ENCODE measurements around the gene SLA2. TPM values are rescaled to one million over a fixed set of nuclear protein-coding genes. Genes with fewer than 3 reads are reported as not detected.
"Not testable (repeated sequence)": the region's sequence is repeated elsewhere in the genome, so short reads cannot be mapped to it uniquely, and the experiment has no call there.

Gene SLA2
- polyA plus RNA-seq, 1 donor from 2014 or later = 0.33 TPM

- Histone ChIP-seq H3K9me3 (ENCODE audit: low read length) (no peaks in the 10 kb centered on the region), H3K27ac (ENCODE audit: low read length) (no peak overlapping the region), H3K27me3 (ENCODE audit: insufficient read depth, low read depth, low read length) (no peaks in the 10 kb centered on the region), H3K4me3 (ENCODE audit: low read length) (peak overlapping the region; percentile 58), H3K4me2 (ENCODE audit: low read length) (no peak overlapping the region), H4K20me1 (ENCODE audit: insufficient read depth) (no peaks in the 10 kb centered on the region), H3K79me2 (replicated peaks; ENCODE audit: insufficient read depth, low read length) (no peaks in the 10 kb centered on the region), H3K36me3 (ENCODE audit: insufficient read depth, low read length) (no peaks in the 10 kb centered on the region), H3K9me2 (ENCODE audit: insufficient read depth, low read length) (no peaks in the 10 kb centered on the region), H3K9ac (ENCODE audit: low read length) (peak overlapping the region; percentile 59), H2AFZ (ENCODE audit: low read depth, low read length) (no peak overlapping the region), H3F3A (ENCODE audit: insufficient read depth, low read length, poor library complexity, severe bottlenecking) (no peaks in the 10 kb centered on the region)
- TF ChIP-seq, protein P1, sequence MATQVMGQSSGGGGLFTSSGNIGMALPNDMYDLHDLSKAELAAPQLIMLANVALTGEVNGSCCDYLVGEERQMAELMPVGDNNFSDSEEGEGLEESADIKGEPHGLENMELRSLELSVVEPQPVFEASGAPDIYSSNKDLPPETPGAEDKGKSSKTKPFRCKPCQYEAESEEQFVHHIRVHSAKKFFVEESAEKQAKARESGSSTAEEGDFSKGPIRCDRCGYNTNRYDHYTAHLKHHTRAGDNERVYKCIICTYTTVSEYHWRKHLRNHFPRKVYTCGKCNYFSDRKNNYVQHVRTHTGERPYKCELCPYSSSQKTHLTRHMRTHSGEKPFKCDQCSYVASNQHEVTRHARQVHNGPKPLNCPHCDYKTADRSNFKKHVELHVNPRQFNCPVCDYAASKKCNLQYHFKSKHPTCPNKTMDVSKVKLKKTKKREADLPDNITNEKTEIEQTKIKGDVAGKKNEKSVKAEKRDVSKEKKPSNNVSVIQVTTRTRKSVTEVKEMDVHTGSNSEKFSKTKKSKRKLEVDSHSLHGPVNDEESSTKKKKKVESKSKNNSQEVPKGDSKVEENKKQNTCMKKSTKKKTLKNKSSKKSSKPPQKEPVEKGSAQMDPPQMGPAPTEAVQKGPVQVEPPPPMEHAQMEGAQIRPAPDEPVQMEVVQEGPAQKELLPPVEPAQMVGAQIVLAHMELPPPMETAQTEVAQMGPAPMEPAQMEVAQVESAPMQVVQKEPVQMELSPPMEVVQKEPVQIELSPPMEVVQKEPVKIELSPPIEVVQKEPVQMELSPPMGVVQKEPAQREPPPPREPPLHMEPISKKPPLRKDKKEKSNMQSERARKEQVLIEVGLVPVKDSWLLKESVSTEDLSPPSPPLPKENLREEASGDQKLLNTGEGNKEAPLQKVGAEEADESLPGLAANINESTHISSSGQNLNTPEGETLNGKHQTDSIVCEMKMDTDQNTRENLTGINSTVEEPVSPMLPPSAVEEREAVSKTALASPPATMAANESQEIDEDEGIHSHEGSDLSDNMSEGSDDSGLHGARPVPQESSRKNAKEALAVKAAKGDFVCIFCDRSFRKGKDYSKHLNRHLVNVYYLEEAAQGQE (IDR thresholded peaks at IDR 0.05; ENCODE audit: borderline replicate concordance) = no peak
- TF ChIP-seq SMC3 (conservative IDR thresholded peaks at IDR 0.05; ENCODE audit: poor library complexity) (no peak), POLR2AphosphoS5 (IDR thresholded peaks at IDR 0.05) (no peak)
Observed at GRCh38 chr20:36677422-36677771, 31.4 kb upstream of the SLA2 start.

DNA sequence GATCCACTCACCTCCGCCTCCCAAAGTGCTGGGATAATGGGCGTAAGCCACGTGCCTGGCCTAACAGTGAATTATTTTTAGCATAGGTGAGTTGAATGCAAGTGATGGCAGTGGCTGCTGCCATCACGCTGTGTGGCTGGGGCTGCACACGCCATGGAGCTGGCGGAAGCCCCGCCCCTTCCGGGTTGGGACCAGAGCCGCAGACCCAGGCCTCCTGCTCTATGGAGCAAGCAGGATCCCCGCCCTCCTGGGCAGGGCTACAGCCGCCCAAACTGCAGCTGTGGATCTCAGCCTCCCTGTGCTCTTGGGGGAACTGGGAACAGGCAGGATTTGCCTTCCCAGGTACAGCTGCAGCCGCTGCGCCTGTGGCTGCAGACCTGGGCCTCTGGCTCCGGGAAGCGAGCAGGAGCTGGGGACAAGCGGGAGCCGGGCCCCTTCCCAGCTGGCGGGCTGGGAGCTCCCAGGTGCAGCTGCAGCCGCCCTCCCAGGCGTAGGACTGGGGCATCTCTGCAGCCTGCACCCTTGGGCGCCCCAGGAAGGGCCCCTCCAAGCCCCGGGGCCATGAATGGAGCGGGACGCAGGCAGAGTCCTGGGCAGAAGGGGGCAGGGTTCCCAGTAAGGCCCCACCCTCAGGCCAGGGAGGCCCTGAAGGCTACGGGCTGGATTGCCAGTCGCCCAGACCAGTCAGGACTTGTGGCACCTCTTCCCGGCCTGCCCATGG is 30.9 kb upstream of the SLA2 start:
- Histone ChIP-seq H3K4me2 (ENCODE audit: low read length) (no peak overlapping the region), H3K9me2 (ENCODE audit: insufficient read depth, low read length) (no peaks in the 10 kb centered on the region), H3F3A (ENCODE audit: insufficient read depth, low read length, poor library complexity, severe bottlenecking) (no peaks in the 10 kb centered on the region), H3K27ac (ENCODE audit: low read length) (peak overlapping the region; percentile 39), H2AFZ (ENCODE audit: low read depth, low read length) (peak overlapping the region; percentile 21), H3K27me3 (ENCODE audit: insufficient read depth, low read depth, low read length) (no peaks in the 10 kb centered on the region), H3K9ac (ENCODE audit: low read length) (peak overlapping the region; percentile 59), H3K9me3 (ENCODE audit: low read length) (no peaks in the 10 kb centered on the region), H4K20me1 (ENCODE audit: insufficient read depth) (no peaks in the 10 kb centered on the region), H3K36me3 (ENCODE audit: insufficient read depth, low read length) (no peaks in the 10 kb centered on the region), H3K79me2 (replicated peaks; ENCODE audit: insufficient read depth, low read length) (no peaks in the 10 kb centered on the region), H3K4me3 (ENCODE audit: low read length) (peak overlapping the region; percentile 58)
- TF ChIP-seq RAD21 (conservative IDR thresholded peaks at IDR 0.05) = no peak
- no peak for TF ChIP-seq EZH2 (IDR thresholded peaks at IDR 0.05; ENCODE audit: borderline replicate concordance, insufficient read depth, low read length, poor library complexity, severe bottlenecking)
- TF ChIP-seq MXI1 (conservative IDR thresholded peaks at IDR 0.05; ENCODE audit: poor library complexity, severe bottlenecking) = peak; percentile 28
- no peak for TF ChIP-seq POLR2AphosphoS5 (IDR thresholded peaks at IDR 0.05)
- TF ChIP-seq TAF1 (IDR thresholded peaks at IDR 0.05; ENCODE audit: low read depth) = no peak

GRCh38 chr20:36675545-36675944 is 29.5 kb upstream of the SLA2 start:
- not testable (repeated sequence) for H3F3A ChIP-seq (ENCODE audit: insufficient read depth, low read length, poor library complexity, severe bottlenecking); H3K9ac ChIP-seq (ENCODE audit: low read length); H3K4me2 ChIP-seq (ENCODE audit: low read length); H3K9me2 ChIP-seq (ENCODE audit: insufficient read depth, low read length); H3K27me3 ChIP-seq (ENCODE audit: insufficient read depth, low read depth, low read length); H3K36me3 ChIP-seq (ENCODE audit: insufficient read depth, low read length); H3K4me3 ChIP-seq (ENCODE audit: low read length); H3K27ac ChIP-seq (ENCODE audit: low read length); H3K79me2 ChIP-seq (replicated peaks; ENCODE audit: insufficient read depth, low read length); H2AFZ ChIP-seq (ENCODE audit: low read depth, low read length); H3K9me3 ChIP-seq (ENCODE audit: low read length); H4K20me1 ChIP-seq (ENCODE audit: insufficient read depth)

Measured in neural cell (in vitro differentiated cells).